HEK293T (cell line): Measurements from ENCODE around the gene TEAD3.
A peak's percentile ranks its signal among the peaks of the same experiment; 100 is the strongest.

Source experiments
- CTCF ChIA-PET: fragments of 350-600 bp; formaldehyde crosslinking; extraction: SDS; loops from one replicate; lab custom pipeline; 2021; ENCODE audit warnings: antibody characterized with exemption, inconsistent platforms; lab: Yijun Ruan, JAX
- POLR2A ChIA-PET: fragments of 350-600 bp; formaldehyde crosslinking; extraction: SDS; loops from one replicate; lab custom pipeline; 2020; ENCODE audit warnings: antibody characterized with exemption, inconsistent platforms; lab: Yijun Ruan, JAX
- DNase-seq: peaks from one replicate; pipeline ENCODE4 v3.0.0; 2012; ENCODE audit warnings: mixed read lengths; ENCODE audit errors: extremely low spot score
- ARNT ChIP-seq: fragments of 450-650 bp; IDR thresholded peaks from 2 replicates; pipeline ENCODE4 v1.6.1; 2017; ENCODE audit warnings: mild to moderate bottlenecking
- BHLHE40 ChIP-seq: fragments of 450-650 bp; IDR thresholded peaks from 2 replicates; pipeline ENCODE4 v1.6.1; 2016; ENCODE audit warnings: mild to moderate bottlenecking, moderate library complexity, borderline replicate concordance
- CTBP1 ChIP-seq: fragments of 450-650 bp; IDR thresholded peaks from 2 replicates; pipeline ENCODE4 v1.6.1; 2016; ENCODE audit warnings: borderline replicate concordance
- ELF4 ChIP-seq: fragments of 450-650 bp; IDR thresholded peaks from 2 replicates; pipeline ENCODE4 v1.6.1; 2017; ENCODE audit warnings: antibody characterized with exemption
- FOXA1 ChIP-seq: fragments of 450-650 bp; IDR thresholded peaks from 2 replicates; pipeline ENCODE4 v1.6.1; 2016; ENCODE audit warnings: mild to moderate bottlenecking
- FOXK2 ChIP-seq: fragments of 450-650 bp; IDR thresholded peaks from 2 replicates; pipeline ENCODE4 v1.6.1; 2016; ENCODE audit warnings: mild to moderate bottlenecking
- FOXM1 ChIP-seq: fragments of 450-650 bp; IDR thresholded peaks from 2 replicates; pipeline ENCODE4 v1.6.1; 2017; ENCODE audit warnings: mild to moderate bottlenecking, borderline replicate concordance
- HDGF ChIP-seq: fragments of 450-650 bp; IDR thresholded peaks from 2 replicates; pipeline ENCODE4 v1.6.1; 2017; ENCODE audit warnings: antibody characterized with exemption, borderline replicate concordance
- L3MBTL2 ChIP-seq: fragments of 450-650 bp; conservative IDR thresholded peaks from 2 replicates; pipeline ENCODE4 v1.6.1; 2016; ENCODE audit warnings: mild to moderate bottlenecking
- LEF1 ChIP-seq: fragments of 450-650 bp; IDR thresholded peaks from 2 replicates; pipeline ENCODE4 v1.6.1; 2017; ENCODE audit warnings: mild to moderate bottlenecking, borderline replicate concordance
- NFRKB ChIP-seq: fragments of 450-650 bp; IDR thresholded peaks from 2 replicates; pipeline ENCODE4 v1.6.1; 2016; ENCODE audit warnings: mild to moderate bottlenecking, moderate library complexity
- SP1 ChIP-seq: fragments of 450-650 bp; IDR thresholded peaks from 2 replicates; pipeline ENCODE4 v1.6.1; 2017
- SUZ12 ChIP-seq: fragments of 450-650 bp; IDR thresholded peaks from 2 replicates; pipeline ENCODE4 v1.6.1; 2016; ENCODE audit warnings: mild to moderate bottlenecking
- TARDBP ChIP-seq: fragments of 450-650 bp; IDR thresholded peaks from 2 replicates; pipeline ENCODE4 v1.6.1; 2016
- ZNF384 ChIP-seq: fragments of 450-650 bp; IDR thresholded peaks from 2 replicates; pipeline ENCODE4 v1.6.1; 2016
- TF ChIP-seq, protein P1 (sequence below): fragments of 450-650 bp; IDR thresholded peaks from 2 replicates; pipeline ENCODE4 v1.6.1; 2016

Gene TEAD3

DNA sequence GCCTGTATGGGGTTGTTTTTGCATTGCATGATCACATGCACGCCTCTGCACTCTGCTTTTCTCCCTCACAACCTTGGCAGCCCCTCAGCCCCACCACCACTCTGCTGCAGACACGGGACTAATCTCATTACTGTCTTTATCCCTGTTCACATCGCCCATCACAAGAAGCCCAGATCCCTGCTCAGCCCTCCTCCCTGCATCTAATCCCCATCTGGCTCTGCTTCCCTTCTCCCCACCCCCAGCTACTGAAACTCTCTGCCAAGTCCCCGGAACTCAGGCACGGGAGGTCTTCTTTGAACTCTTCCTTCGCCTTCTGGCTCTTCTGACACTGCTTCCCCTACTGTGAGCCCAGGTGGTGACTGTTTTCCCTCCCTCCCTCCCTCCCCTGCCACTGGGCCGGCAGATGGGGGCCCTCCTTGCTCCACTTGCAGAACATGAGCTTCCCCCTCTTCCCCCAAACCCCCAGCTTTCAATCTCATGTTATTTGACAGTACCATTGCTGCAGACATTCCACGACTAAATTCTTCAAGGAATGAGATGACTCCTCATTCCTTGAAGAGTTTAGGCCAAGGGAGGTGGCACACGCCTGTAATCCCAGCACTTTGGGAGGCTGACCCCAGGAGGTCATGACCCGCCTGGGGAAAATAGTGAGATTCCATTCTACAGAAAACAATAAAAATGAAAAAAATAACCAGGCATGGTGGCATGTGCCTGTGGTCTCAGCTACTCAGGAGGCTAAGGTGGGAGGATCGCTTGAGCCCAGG, 37.7 kb upstream of the TEAD3 start:
- DNase-seq: no peak
- TF ChIP-seq, protein P1, sequence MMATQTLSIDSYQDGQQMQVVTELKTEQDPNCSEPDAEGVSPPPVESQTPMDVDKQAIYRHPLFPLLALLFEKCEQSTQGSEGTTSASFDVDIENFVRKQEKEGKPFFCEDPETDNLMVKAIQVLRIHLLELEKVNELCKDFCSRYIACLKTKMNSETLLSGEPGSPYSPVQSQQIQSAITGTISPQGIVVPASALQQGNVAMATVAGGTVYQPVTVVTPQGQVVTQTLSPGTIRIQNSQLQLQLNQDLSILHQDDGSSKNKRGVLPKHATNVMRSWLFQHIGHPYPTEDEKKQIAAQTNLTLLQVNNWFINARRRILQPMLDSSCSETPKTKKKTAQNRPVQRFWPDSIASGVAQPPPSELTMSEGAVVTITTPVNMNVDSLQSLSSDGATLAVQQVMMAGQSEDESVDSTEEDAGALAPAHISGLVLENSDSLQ: no peak
- CTCF ChIA-PET: no interaction called here
- POLR2A ChIA-PET: no interaction called here

DNA sequence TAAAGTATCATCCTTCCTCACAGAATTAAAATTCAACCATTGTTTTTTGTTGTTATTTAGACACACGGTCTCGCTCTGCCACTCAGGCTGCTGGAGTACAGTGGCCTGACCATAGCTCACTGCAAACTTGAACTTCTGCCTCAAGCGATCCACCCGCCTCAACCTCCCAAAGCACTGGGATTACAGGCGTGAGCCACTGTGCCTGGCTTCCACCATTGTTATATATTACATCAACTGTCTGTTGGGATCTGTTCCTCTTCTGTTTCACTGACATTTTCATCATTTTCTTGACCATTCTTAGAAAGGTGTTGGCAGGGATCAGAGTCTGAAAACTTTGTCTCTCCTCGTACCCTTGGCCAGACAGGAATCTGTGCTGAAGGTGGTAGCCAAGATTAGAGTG, 37.1 kb upstream of the TEAD3 start:
- TF ChIP-seq LEF1: no peak
- no peak for TF ChIP-seq CTBP1
- TF ChIP-seq ARNT: no peak
- no peak for TF ChIP-seq ZNF384
- POLR2A ChIA-PET: no interaction called here
- CTCF ChIA-PET: no interaction called here
- no peak for DNase-seq

DNA sequence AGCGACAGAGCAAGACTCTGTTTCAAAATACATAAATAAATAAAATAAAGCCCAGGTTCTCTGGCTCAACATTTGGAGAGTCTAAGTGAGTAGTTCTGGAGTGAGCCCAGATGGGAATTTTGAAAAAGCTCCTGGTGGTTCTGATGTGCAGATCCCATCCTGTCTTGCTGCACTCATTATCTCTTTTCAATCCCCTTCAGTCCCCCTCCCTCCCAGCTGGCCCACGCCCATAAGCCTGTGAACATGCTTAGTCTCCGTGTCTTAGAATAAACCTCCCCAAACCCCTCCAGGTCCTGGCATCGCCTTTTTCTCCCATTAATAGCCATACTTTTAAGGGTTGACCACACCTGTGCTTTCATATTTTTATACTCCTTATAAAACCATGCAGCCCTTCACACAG, 35.2 kb upstream of the TEAD3 start:
- DNase-seq: no peak
- TF ChIP-seq BHLHE40: no peak
- no peak for TF ChIP-seq NFRKB
- no peak for TF ChIP-seq FOXA1
- ChIA-PET POLR2A (no interaction called here), CTCF (interaction anchor here (1.3 kb wide), 1 partner anchor 9 kb away, joined by 7 read pairs; no protein-coding TSS in a partner anchor)

DNA sequence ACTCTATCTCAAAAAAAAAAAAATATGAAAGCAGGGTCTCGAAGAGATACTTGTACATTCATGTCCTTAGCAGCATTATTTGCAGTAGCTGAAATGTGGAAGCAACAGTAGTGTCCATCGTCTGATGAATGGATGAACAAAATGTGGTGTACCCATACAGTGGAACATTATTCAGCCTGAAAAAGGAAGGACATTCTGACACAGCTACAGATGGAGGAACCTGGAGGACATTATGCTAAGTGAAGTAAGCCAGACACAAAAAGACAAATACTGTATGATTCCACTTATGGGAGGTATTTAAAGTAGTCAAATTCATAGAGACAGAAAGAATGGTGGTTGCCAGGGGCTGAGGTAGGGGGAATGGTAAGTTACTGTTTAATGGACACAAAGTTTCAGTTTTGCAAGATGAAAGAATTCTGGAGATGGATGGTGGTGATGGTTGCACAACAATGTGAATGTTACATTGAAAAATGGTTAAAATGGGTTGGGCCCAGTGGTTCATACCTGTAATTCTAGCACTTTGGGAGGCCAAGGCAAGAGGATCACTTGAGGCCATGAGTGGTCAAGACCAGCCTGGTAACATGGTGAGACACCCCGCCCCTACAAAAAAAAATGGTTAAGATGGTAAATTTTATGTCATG, 27.6 kb upstream of the TEAD3 start:
- TF ChIP-seq CTBP1 (no peak), TARDBP (no peak), SP1 (no peak), BHLHE40 (no peak), SUZ12 (no peak), FOXM1 (no peak), FOXK2 (no peak), NFRKB (no peak), FOXA1 (no peak), LEF1 (no peak), ELF4 (no peak), HDGF (no peak), ARNT (no peak), L3MBTL2 (no peak), ZNF384 (no peak)
- TF ChIP-seq, protein P1: no peak
- CTCF ChIA-PET: interaction anchor here (0.6 to 3.8 kb wide), 5 partner anchors 8 to 368 kb away, joined by 3 to 43 read pairs (median 6); partner anchors contain the start of gene ARMC12
- POLR2A ChIA-PET: no interaction called here
- DNase-seq: no peak

DNA sequence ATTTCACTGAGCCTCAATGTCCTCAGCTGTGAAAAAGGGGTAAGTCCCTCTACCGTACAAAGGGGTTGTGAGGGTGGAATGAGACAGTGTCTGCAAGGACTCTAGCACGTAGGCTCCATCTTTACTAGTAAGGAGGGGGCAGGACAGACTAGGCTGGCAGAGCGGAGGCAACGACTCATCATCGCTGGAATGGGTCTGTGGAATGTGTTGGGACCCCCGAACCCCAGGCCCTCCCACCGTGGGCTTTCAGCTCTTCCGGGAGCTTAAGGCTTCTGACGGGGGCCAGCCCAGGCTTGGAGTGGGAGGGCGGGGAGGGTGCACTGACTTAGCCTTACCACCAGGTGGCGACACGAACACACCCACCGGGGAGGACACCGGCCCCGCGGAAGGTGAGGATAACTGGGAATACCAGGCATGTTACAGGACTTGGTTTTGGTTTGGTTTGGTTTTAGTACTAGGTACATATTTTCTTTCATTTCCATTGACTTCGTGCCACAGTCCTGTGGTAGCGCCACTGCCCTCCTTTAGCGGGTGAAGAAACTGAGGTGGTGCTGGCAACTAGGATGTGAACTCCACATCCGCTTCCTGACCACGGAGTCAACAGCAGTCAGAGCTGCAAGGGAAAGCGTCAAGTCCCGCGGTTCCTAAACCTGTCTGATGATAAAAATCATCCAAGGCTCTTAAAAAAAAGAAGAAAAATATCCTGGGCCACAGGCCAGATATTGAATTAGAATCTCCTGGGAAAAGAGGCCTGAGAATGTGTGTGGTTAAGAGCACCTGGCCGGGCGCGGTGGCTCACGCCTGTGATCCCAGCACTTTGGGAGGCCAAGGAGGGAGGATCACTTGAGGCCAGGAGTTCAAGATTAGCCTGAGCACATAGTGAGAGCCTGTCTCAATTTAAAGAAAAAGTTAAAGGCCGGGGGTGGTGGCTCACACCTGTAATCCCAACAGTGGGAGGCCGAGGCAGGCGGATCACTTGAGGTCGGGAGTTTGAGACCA, 26.1 kb upstream of the TEAD3 start:
- ChIA-PET POLR2A (interaction anchor here (1.4 kb wide), 1 partner anchor 203 kb away, joined by 3 read pairs; no protein-coding TSS in a partner anchor), CTCF (interaction anchor here (0.8 to 3.8 kb wide), 9 partner anchors 8 to 234 kb away, joined by 3 to 43 read pairs (median 5); partner anchors contain the start of gene ARMC12)
- peak; percentile 91 for DNase-seq
- TF ChIP-seq CTBP1 (no peak), SUZ12 (no peak), FOXM1 (no peak), ZNF384 (no peak), LEF1 (no peak), FOXK2 (no peak), SP1 (no peak), HDGF (no peak), TARDBP (no peak), ARNT (no peak), L3MBTL2 (no peak)
- TF ChIP-seq, protein P1: no peak

DNA sequence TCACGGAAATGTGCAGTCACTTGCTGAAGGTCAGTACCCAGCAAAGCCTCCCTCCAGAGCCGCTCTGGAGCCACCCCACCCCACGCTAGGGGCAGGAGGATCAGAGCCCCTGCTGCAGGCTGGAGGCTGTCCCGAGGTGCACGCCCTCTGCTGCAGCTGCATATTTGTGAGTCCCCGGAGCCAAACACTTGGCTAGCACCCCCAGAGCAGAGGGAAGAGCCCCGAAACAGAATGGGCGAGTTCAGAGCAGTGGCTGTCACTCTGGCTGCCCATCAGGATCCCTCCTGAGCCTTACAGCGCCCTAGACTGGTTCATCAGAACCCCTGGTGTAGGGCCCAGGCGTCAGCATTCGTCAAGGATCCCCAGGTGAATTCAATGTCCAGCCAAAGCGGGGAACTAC, 25.3 kb upstream of the TEAD3 start:
- POLR2A ChIA-PET: interaction anchor here (1.4 kb wide), 1 partner anchor 204 kb away, joined by 3 read pairs; no protein-coding TSS in a partner anchor

More for the DNA sequence above, 25.3 kb upstream of the TEAD3 start:
- CTCF ChIA-PET: interaction anchor here (0.8 to 3.8 kb wide), 9 partner anchors 9 to 235 kb away, joined by 3 to 43 read pairs (median 5); partner anchors contain the start of gene ARMC12
- TF ChIP-seq ELF4 (no peak), SP1 (no peak), ZNF384 (no peak), L3MBTL2 (no peak), NFRKB (no peak), TARDBP (no peak), CTBP1 (no peak), HDGF (no peak), ARNT (no peak), FOXA1 (no peak), LEF1 (no peak)
- TF ChIP-seq, protein P1: no peak
- DNase-seq: no peak
